HCT116 (cell line): ENCODE results near the gene SH2D7.

Source experiments
- ATF3 ChIP-seq: IDR thresholded peaks from 2 replicates; pipeline ENCODE4 v1.6.1; 2012
- CTCF ChIP-seq, 3 experiments: fragments of 200-600 bp in 1 of 3; sonication (generic) in 1 of 3; IDR thresholded peaks in 2 of 3; conservative IDR thresholded peaks in 1 of 3; 2 replicates each; pipeline ENCODE4 v1.5.1; 2012 to 2017; ENCODE audit warnings: low read depth in 2 of 3, low read length in 2 of 3, antibody characterized with exemption in 1 of 3, borderline replicate concordance in 1 of 3, control low read depth in 1 of 3, mild to moderate bottlenecking in 1 of 3, mixed read lengths in 1 of 3, mixed run types in 1 of 3, moderate library complexity in 1 of 3; ENCODE audit not compliant: insufficient read depth in 1 of 3
- EGR1 ChIP-seq: IDR thresholded peaks from 2 replicates; pipeline ENCODE4 v1.6.1; 2012; ENCODE audit warnings: low read depth
- EZH2 ChIP-seq: fragments of 200-600 bp; sonication (generic); IDR thresholded peaks from 2 replicates; pipeline ENCODE4 v1.6.1; 2017; ENCODE audit warnings: antibody characterized with exemption, mixed run types
- MAX ChIP-seq: IDR thresholded peaks from 2 replicates; pipeline ENCODE4 v1.6.1; 2012
- POLR2AphosphoS5 ChIP-seq: IDR thresholded peaks from 2 replicates; pipeline ENCODE4 v1.6.1; 2011; ENCODE audit warnings: mild to moderate bottlenecking, low read depth, low read length, moderate library complexity
- SIN3A ChIP-seq: IDR thresholded peaks from 2 replicates; pipeline ENCODE4 v1.6.1; 2012; ENCODE audit warnings: low read depth
- ZFX ChIP-seq: fragments of 450-650 bp; IDR thresholded peaks from 2 replicates; pipeline ENCODE4 v1.6.1; 2017
- ZNF274 ChIP-seq: fragments of 200-500 bp; sonication (Bioruptor generic); IDR thresholded peaks from 2 replicates; pipeline ENCODE4 v1.6.1; 2014; ENCODE audit warnings: mild to moderate bottlenecking, low read depth, low read length, inconsistent platforms

- TF ChIP-seq CTCF (IDR thresholded peaks at IDR 0.05 in 2 of 3, conservative IDR thresholded peaks at IDR 0.05 in 1 of 3; ENCODE audit: borderline replicate concordance in 1 of 3, insufficient read depth in 1 of 3, low read depth in 2 of 3, low read length in 2 of 3) = no peak
- TF ChIP-seq ATF3 = no peak
- no peak for TF ChIP-seq ZNF274
- TF ChIP-seq EGR1 = no peak
- no peak for TF ChIP-seq EZH2
- no peak for TF ChIP-seq MAX
- TF ChIP-seq ZFX = no peak
- TF ChIP-seq SIN3A = no peak
- TF ChIP-seq POLR2AphosphoS5 = no peak
These were observed 34.6 kb upstream of the SH2D7 start for GRCh38 chr15:78057803-78058202.
